HK-2 (cell line): Measurements from ENCODE around the gene GPR39.
A peak's percentile ranks its signal among the peaks of the same experiment; 100 is the strongest.
"Not testable (repeated sequence)": the region's sequence is repeated elsewhere in the genome, so short reads cannot be mapped to it uniquely, and the experiment has no call there.

Experiments
- DNase-seq: peaks from one replicate; pipeline ENCODE4 v3.0.0-alpha.2; 2018; ENCODE audit not compliant: unreplicated experiment

The GPR39 gene

GRCh38 chr2:132496555-132496954, 80.0 kb downstream of the GPR39 start:
- no peak for DNase-seq

GRCh38 chr2:132497591-132497990, 81.0 kb downstream of the GPR39 start:
- no peak for DNase-seq

GRCh38 chr2:132503701-132504100, 87.1 kb downstream of the GPR39 start:
- DNase-seq: no peak

GRCh38 chr2:132515010-132515409, 98.4 kb downstream of the GPR39 start:
- DNase-seq: no peak

GRCh38 chr2:132517386-132517785, 100.8 kb downstream of the GPR39 start:
- no peak for DNase-seq

- no peak for DNase-seq
Observed at GRCh38 chr2:132518302-132518701, 101.7 kb downstream of the GPR39 start.

- DNase-seq: no peak
Observed at GRCh38 chr2:132519566-132519965, 103.0 kb downstream of the GPR39 start.

- peak; percentile 9 for DNase-seq
Observed at GRCh38 chr2:132521341-132521740, 104.7 kb downstream of the GPR39 start.

GRCh38 chr2:132522901-132523300, 106.3 kb downstream of the GPR39 start:
- peak; percentile 36 for DNase-seq

GRCh38 chr2:132537061-132537460, 120.5 kb downstream of the GPR39 start:
- DNase-seq: not testable (repeated sequence)

- no peak for DNase-seq
Observed at GRCh38 chr2:132538331-132538855, 121.8 kb downstream of the GPR39 start.

- DNase-seq: no peak
Observed at GRCh38 chr2:132540166-132540565, 123.6 kb downstream of the GPR39 start.

GRCh38 chr2:132542953-132543569, 126.5 kb downstream of the GPR39 start:
- DNase-seq: no peak

- no peak for DNase-seq
Observed at GRCh38 chr2:132544006-132544630, 127.5 kb downstream of the GPR39 start.

GRCh38 chr2:132547090-132547687, 130.6 kb downstream of the GPR39 start:
- peak; percentile 68 for DNase-seq

GRCh38 chr2:132549935-132550670, 133.5 kb downstream of the GPR39 start:
- DNase-seq: no peak

GRCh38 chr2:132550946-132551345, 134.3 kb downstream of the GPR39 start:
- DNase-seq: no peak

- no peak for DNase-seq
Observed at GRCh38 chr2:132557694-132558093, 141.1 kb downstream of the GPR39 start.

- no peak for DNase-seq
Observed at GRCh38 chr2:132559326-132559725, 142.7 kb downstream of the GPR39 start.

GRCh38 chr2:132559921-132560320, 143.3 kb downstream of the GPR39 start:
- DNase-seq: no peak

- DNase-seq: no peak
Observed at GRCh38 chr2:132560562-132560961, 144.0 kb downstream of the GPR39 start.

- no peak for DNase-seq
Observed at GRCh38 chr2:132562245-132562644, 145.6 kb downstream of the GPR39 start.
